ENCODE measurements around the gene DDX3X. TPM values are rescaled to one million over a fixed set of nuclear protein-coding genes. Genes with fewer than 3 reads are reported as not detected.
"Not testable (repeated sequence)": the region's sequence is repeated elsewhere in the genome, so short reads cannot be mapped to it uniquely, and the experiment has no call there.

The DDX3X gene
- total RNA-seq, 1 donor from 2014 or later = 308 TPM

- Mint-ChIP-seq H3K4me3 (ENCODE audit: low read depth) (no peak overlapping the region), H3K4me1 (ENCODE audit: low read depth) (peaks cover 8% of the 10 kb centered on the region), H3K36me3 (ENCODE audit: insufficient read depth) (no peaks in the 10 kb centered on the region), H3K9me3 (ENCODE audit: low read depth) (peaks cover 14% of the 10 kb centered on the region), H3K27me3 (no peaks in the 10 kb centered on the region), H3K27ac (no peak overlapping the region)
- no peak for DNase-seq (ENCODE audit: low spot score, unreplicated experiment)
- TF ChIP-seq CTCF (IDR thresholded peaks at IDR 0.05; ENCODE audit: unreplicated experiment) = no peak
These were observed 52.4 kb downstream of the DDX3X start for GRCh38 chrX:41386222-41386990.

- TF ChIP-seq CTCF (IDR thresholded peaks at IDR 0.05; ENCODE audit: unreplicated experiment) = no peak
- peaks cover 18% of the 10 kb centered on the region for H3K9me3 Mint-ChIP-seq (ENCODE audit: low read depth)
- H3K4me1 Mint-ChIP-seq (ENCODE audit: low read depth) = peaks cover under 1% of the 10 kb centered on the region
- no peaks in the 10 kb centered on the region for H3K36me3 Mint-ChIP-seq (ENCODE audit: insufficient read depth)
- H3K4me3 Mint-ChIP-seq (ENCODE audit: low read depth) = no peak overlapping the region
- no peak overlapping the region for H3K27ac Mint-ChIP-seq
- DNase-seq (ENCODE audit: low spot score, unreplicated experiment) = no peak
- no peaks in the 10 kb centered on the region for H3K27me3 Mint-ChIP-seq
These were observed 54.6 kb downstream of the DDX3X start for GRCh38 chrX:41388543-41388942.

- Mint-ChIP-seq H3K27ac (no peak overlapping the region), H3K4me1 (ENCODE audit: low read depth) (no peaks in the 10 kb centered on the region), H3K36me3 (ENCODE audit: insufficient read depth) (no peaks in the 10 kb centered on the region), H3K9me3 (ENCODE audit: low read depth) (peaks cover 15% of the 10 kb centered on the region), H3K4me3 (ENCODE audit: low read depth) (no peak overlapping the region), H3K27me3 (no peaks in the 10 kb centered on the region)
- no peak for DNase-seq (ENCODE audit: low spot score, unreplicated experiment)
- TF ChIP-seq CTCF (IDR thresholded peaks at IDR 0.05; ENCODE audit: unreplicated experiment) = no peak
These were observed 55.4 kb downstream of the DDX3X start for GRCh38 chrX:41389311-41389888.

GRCh38 chrX:41390576-41390975 lies 56.6 kb downstream of the DDX3X start:
- not testable (repeated sequence) for H3K27ac Mint-ChIP-seq; H3K27me3 Mint-ChIP-seq; H3K4me3 Mint-ChIP-seq (ENCODE audit: low read depth); H3K4me1 Mint-ChIP-seq (ENCODE audit: low read depth); DNase-seq (ENCODE audit: low spot score, unreplicated experiment); H3K36me3 Mint-ChIP-seq (ENCODE audit: insufficient read depth)
- H3K9me3 Mint-ChIP-seq (ENCODE audit: low read depth) = peaks cover 14% of the 10 kb centered on the region

- no peaks in the 10 kb centered on the region for H3K27me3 Mint-ChIP-seq
- H3K4me1 Mint-ChIP-seq (ENCODE audit: low read depth) = no peaks in the 10 kb centered on the region
- TF ChIP-seq CTCF (IDR thresholded peaks at IDR 0.05; ENCODE audit: unreplicated experiment) = no peak
- H3K4me3 Mint-ChIP-seq (ENCODE audit: low read depth) = no peak overlapping the region
- H3K9me3 Mint-ChIP-seq (ENCODE audit: low read depth) = peaks cover 16% of the 10 kb centered on the region
- no peaks in the 10 kb centered on the region for H3K36me3 Mint-ChIP-seq (ENCODE audit: insufficient read depth)
- no peak for DNase-seq (ENCODE audit: low spot score, unreplicated experiment)
- no peak overlapping the region for H3K27ac Mint-ChIP-seq
These were observed 57.6 kb downstream of the DDX3X start for GRCh38 chrX:41391606-41392005.

GRCh38 chrX:41394293-41394692 lies 60.3 kb downstream of the DDX3X start:
- Mint-ChIP-seq H3K27me3 (no peaks in the 10 kb centered on the region), H3K36me3 (ENCODE audit: insufficient read depth) (no peaks in the 10 kb centered on the region), H3K27ac (no peak overlapping the region), H3K4me1 (ENCODE audit: low read depth) (no peaks in the 10 kb centered on the region), H3K9me3 (ENCODE audit: low read depth) (peaks cover 16% of the 10 kb centered on the region), H3K4me3 (ENCODE audit: low read depth) (no peak overlapping the region)
- DNase-seq (ENCODE audit: low spot score, unreplicated experiment) = no peak
- no peak for TF ChIP-seq CTCF (IDR thresholded peaks at IDR 0.05; ENCODE audit: unreplicated experiment)
